H1 (cell line): ENCODE data around the gene IL12RB2.

Experiments
- BRCA1 ChIP-seq: IDR thresholded peaks from 2 replicates; pipeline ENCODE4 v1.6.1; 2012; ENCODE audit warnings: low read depth, low read length, improper control_type of control experiment
- CHD2 ChIP-seq: IDR thresholded peaks from 2 replicates; pipeline ENCODE4 v1.6.1; 2012; ENCODE audit warnings: low read length, improper control_type of control experiment
- CTCF ChIP-seq, 3 experiments: IDR thresholded peaks; 1 replicate in 2 of 3; 2 replicates in 1 of 3; pipeline versions ENCODE4 v1.5.1 to v1.6.1; 2011; ENCODE audit warnings: low read length in 3 of 3, mild to moderate bottlenecking in 3 of 3, inconsistent platforms in 2 of 3, low read depth in 1 of 3, moderate library complexity in 1 of 3; ENCODE audit not compliant: insufficient read depth in 1 of 3; ENCODE audit errors: control extremely low read depth in 1 of 3
- EZH2 ChIP-seq: fragments of 200-600 bp; sonication (generic); IDR thresholded peaks from 2 replicates; pipeline ENCODE4 v1.7.1; 2012; ENCODE audit warnings: low read depth, mild to moderate bottlenecking, moderate library complexity, low read length, inconsistent platforms; ENCODE audit not compliant: severe bottlenecking
- GABPA ChIP-seq: IDR thresholded peaks from 2 replicates; pipeline ENCODE4 v1.6.1; 2011; ENCODE audit warnings: mild to moderate bottlenecking, low read length, moderate library complexity, borderline replicate concordance; ENCODE audit not compliant: insufficient read depth
- POLR2A ChIP-seq, 2 experiments: IDR thresholded peaks; 1 replicate in 1 of 2; 2 replicates in 1 of 2; pipeline ENCODE4 v1.6.1; 2011; ENCODE audit warnings: low read depth in 2 of 2, low read length in 2 of 2, mild to moderate bottlenecking in 2 of 2; ENCODE audit errors: control extremely low read depth in 1 of 2
- SP1 ChIP-seq: IDR thresholded peaks from 2 replicates; pipeline ENCODE4 v1.6.1; 2011; ENCODE audit warnings: low read depth, low read length
- SP2 ChIP-seq: IDR thresholded peaks from 2 replicates; pipeline ENCODE4 v1.6.1; 2012; ENCODE audit warnings: mild to moderate bottlenecking, low read length, inconsistent platforms

DNA sequence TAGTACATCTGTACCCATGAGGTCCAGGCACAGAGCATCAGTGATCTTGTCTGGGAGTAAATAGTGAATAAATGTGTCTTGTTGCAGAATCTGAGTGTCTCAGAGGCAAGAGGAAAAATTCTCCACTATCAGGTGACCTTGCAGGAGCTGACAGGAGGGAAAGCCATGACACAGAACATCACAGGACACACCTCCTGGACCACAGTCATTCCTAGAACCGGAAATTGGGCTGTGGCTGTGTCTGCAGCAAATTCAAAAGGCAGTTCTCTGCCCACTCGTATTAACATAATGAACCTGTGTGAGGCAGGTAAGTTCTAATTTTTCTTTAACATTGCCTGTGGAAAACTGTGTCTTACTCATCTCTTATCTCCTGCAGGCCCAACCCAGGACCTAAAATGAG lies 43.1 kb downstream of the IL12RB2 start:
- TF ChIP-seq EZH2 = no peak
- no peak for TF ChIP-seq GABPA
- TF ChIP-seq POLR2A (IDR thresholded peaks at IDR 0.05; ENCODE audit: control extremely low read depth in 1 of 2, low read depth in 2 of 2, low read length in 2 of 2) = no peak
- TF ChIP-seq BRCA1 = no peak
- TF ChIP-seq SP2 = no peak
- no peak for TF ChIP-seq CTCF (IDR thresholded peaks at IDR 0.05; ENCODE audit: control extremely low read depth in 1 of 3, insufficient read depth in 1 of 3, low read depth in 1 of 3, low read length in 3 of 3)
- TF ChIP-seq CHD2 = no peak
- TF ChIP-seq SP1 = no peak
